ENCODE data around the gene AK8.

Gene AK8

DNA sequence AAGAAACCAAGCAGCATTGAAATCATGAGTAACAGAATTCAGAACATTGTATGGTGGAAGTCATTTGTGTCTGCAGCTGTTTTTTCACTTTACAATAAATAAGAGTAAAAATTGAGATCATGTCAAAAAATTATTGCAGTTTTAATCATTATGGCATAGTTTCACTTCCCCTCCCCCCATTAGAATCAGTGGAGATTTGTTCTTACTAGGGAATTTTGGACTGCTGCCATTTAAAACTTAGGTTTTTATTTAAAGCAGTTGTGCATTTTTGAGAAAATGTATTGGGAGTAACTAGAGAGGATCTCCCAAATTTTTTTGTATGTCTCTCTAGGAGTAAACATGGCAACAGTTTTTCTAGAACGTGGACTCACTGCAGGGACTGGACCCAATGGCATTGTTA, 187.4 kb downstream of the AK8 start:
- no peak for DNase-seq
- H4K91ac ChIP-seq (ENCODE audit: low read length): no peak overlapping the region
- H2BK15ac ChIP-seq (ENCODE audit: low read depth, poor library complexity, severe bottlenecking): no peak overlapping the region
- H3K9me3 ChIP-seq (ENCODE audit: control insufficient read depth, low read length): peaks cover under 1% of the 10 kb centered on the region
- H3K14ac ChIP-seq (ENCODE audit: low read length in 2 of 2): no peak overlapping the region
- no peak overlapping the region for H3K4me2 ChIP-seq (ENCODE audit: low read length, poor library complexity, severe bottlenecking)
- H3K9ac ChIP-seq (ENCODE audit: low read length): no peak overlapping the region
- H2AK5ac ChIP-seq (ENCODE audit: low read length, severe bottlenecking): no peak overlapping the region
- 91% methylated on average over 1 of the region's 1 CpG for WGBS
- H3K79me1 ChIP-seq (replicated peaks; ENCODE audit: low read length, poor library complexity, severe bottlenecking): peaks cover 29% of the 10 kb centered on the region
- H4K8ac ChIP-seq (ENCODE audit: low read length): no peak overlapping the region
- no peak overlapping the region for H2BK12ac ChIP-seq (ENCODE audit: low read length in 2 of 2)
- no peak overlapping the region for H3K27ac ChIP-seq (ENCODE audit: low read length, poor library complexity, severe bottlenecking)
- no peak overlapping the region for H2BK5ac ChIP-seq (ENCODE audit: low read depth, low read length, poor library complexity, severe bottlenecking)
- no peaks in the 10 kb centered on the region for H3K27me3 ChIP-seq (ENCODE audit: control insufficient read depth in 1 of 2, insufficient read depth in 1 of 2, low read length in 2 of 2)
- no peak overlapping the region for H3K4me3 ChIP-seq (ENCODE audit: insufficient read depth in 1 of 2, low read depth in 1 of 2, low read length in 2 of 2)
- no peak overlapping the region for H3K18ac ChIP-seq (ENCODE audit: low read depth in 1 of 2, low read length in 2 of 2)
- H3K23ac ChIP-seq (ENCODE audit: low read length in 2 of 2): no peak overlapping the region
- H3K4me1 ChIP-seq (ENCODE audit: control insufficient read depth, insufficient read depth, low read depth, low read length): no peaks in the 10 kb centered on the region
- H2BK120ac ChIP-seq (ENCODE audit: low read depth, low read length): no peak overlapping the region
- peaks cover 25 to 78% of the 10 kb centered on the region in 2 experiments for H3K36me3 ChIP-seq (ENCODE audit: control insufficient read depth in 1 of 2, insufficient read depth in 2 of 2, low read depth in 1 of 2, low read length in 2 of 2)
- no peak overlapping the region for H3K4ac ChIP-seq (ENCODE audit: low read depth in 1 of 2, low read length in 2 of 2)
- no peak overlapping the region for H2AFZ ChIP-seq (ENCODE audit: low read depth, low read length)

DNA sequence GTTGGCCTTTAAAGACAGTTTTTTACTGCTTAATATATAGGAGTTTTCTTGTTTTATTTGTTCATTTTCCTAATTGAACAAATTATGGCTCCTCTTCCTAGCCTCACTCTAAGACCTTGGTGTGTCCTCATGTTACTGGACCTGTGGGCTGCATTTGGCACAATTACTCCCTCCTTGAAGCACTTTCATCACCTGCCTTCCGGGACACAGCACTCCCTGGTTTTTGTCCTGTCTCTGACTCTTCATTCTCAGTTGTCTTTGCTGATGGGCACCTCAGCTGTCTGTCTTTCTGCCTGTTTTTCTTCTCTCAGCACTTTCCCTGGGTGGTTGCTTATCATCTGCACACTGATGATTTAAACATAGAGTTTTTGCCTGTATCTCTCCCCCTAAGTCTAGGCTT, 194.2 kb downstream of the AK8 start:
- Histone ChIP-seq H3K4me2 (ENCODE audit: low read length, poor library complexity, severe bottlenecking) (no peak overlapping the region), H2AFZ (ENCODE audit: low read depth, low read length) (no peak overlapping the region), H2AK5ac (ENCODE audit: low read length, severe bottlenecking) (no peak overlapping the region), H3K36me3 (ENCODE audit: control insufficient read depth in 1 of 2, insufficient read depth in 2 of 2, low read depth in 1 of 2, low read length in 2 of 2) (peaks cover 32 to 84% of the 10 kb centered on the region in 2 experiments), H3K27ac (ENCODE audit: low read length, poor library complexity, severe bottlenecking) (no peak overlapping the region), H2BK120ac (ENCODE audit: low read depth, low read length) (no peak overlapping the region), H3K4me3 (ENCODE audit: insufficient read depth in 1 of 2, low read depth in 1 of 2, low read length in 2 of 2) (no peak overlapping the region), H3K9me3 (ENCODE audit: control insufficient read depth, low read length) (no peaks in the 10 kb centered on the region), H4K8ac (ENCODE audit: low read length) (no peak overlapping the region), H3K4ac (ENCODE audit: low read depth in 1 of 2, low read length in 2 of 2) (no peak overlapping the region), H3K4me1 (ENCODE audit: control insufficient read depth, insufficient read depth, low read depth, low read length) (peaks cover 2% of the 10 kb centered on the region), H2BK5ac (ENCODE audit: low read depth, low read length, poor library complexity, severe bottlenecking) (no peak overlapping the region), H3K18ac (ENCODE audit: low read depth in 1 of 2, low read length in 2 of 2) (no peak overlapping the region), H2BK15ac (ENCODE audit: low read depth, poor library complexity, severe bottlenecking) (no peak overlapping the region), H4K91ac (ENCODE audit: low read length) (no peak overlapping the region), H3K27me3 (ENCODE audit: control insufficient read depth in 1 of 2, insufficient read depth in 1 of 2, low read length in 2 of 2) (no peaks in the 10 kb centered on the region), H2BK12ac (ENCODE audit: low read length in 2 of 2) (no peak overlapping the region), H3K9ac (ENCODE audit: low read length) (no peak overlapping the region), H3K14ac (ENCODE audit: low read length in 2 of 2) (no peak overlapping the region), H3K79me1 (replicated peaks; ENCODE audit: low read length, poor library complexity, severe bottlenecking) (peaks cover 33% of the 10 kb centered on the region), H3K23ac (ENCODE audit: low read length in 2 of 2) (no peak overlapping the region)
- 100% methylated on average over 1 of the region's 1 CpG for WGBS
- DNase-seq: no peak

DNA sequence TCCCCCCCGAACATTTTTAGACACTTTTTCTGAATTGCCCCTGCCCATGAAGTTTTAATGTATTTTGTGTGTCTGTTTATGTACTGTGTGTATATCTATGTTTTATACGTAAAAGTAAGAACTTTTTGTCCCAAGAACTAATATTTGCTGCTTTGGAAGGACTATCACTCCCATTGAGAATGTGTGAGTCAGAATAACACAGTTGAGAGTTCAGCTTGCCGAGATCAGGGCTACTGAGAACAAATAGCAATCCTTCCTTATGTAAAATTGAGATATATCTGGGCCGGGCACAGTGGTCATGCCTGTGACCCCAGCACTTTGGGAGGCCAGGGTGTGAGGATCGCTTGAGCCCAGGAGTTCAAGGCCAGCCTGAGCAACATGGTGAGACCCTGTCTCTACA, 196.5 kb downstream of the AK8 start:
- Histone ChIP-seq H3K18ac (ENCODE audit: low read depth in 1 of 2, low read length in 2 of 2) (no peak overlapping the region), H3K27me3 (ENCODE audit: control insufficient read depth in 1 of 2, insufficient read depth in 1 of 2, low read length in 2 of 2) (no peaks in the 10 kb centered on the region), H3K14ac (ENCODE audit: low read length in 2 of 2) (no peak overlapping the region), H2AK5ac (ENCODE audit: low read length, severe bottlenecking) (no peak overlapping the region), H2BK5ac (ENCODE audit: low read depth, low read length, poor library complexity, severe bottlenecking) (no peak overlapping the region), H2AFZ (ENCODE audit: low read depth, low read length) (no peak overlapping the region), H3K23ac (ENCODE audit: low read length in 2 of 2) (no peak overlapping the region), H4K91ac (ENCODE audit: low read length) (no peak overlapping the region), H3K4me1 (ENCODE audit: control insufficient read depth, insufficient read depth, low read depth, low read length) (peaks cover 2% of the 10 kb centered on the region), H2BK15ac (ENCODE audit: low read depth, poor library complexity, severe bottlenecking) (no peak overlapping the region), H3K79me1 (replicated peaks; ENCODE audit: low read length, poor library complexity, severe bottlenecking) (peaks cover 41% of the 10 kb centered on the region), H3K4ac (ENCODE audit: low read depth in 1 of 2, low read length in 2 of 2) (no peak overlapping the region), H3K4me3 (ENCODE audit: insufficient read depth in 1 of 2, low read depth in 1 of 2, low read length in 2 of 2) (no peak overlapping the region), H3K36me3 (ENCODE audit: control insufficient read depth in 1 of 2, insufficient read depth in 2 of 2, low read depth in 1 of 2, low read length in 2 of 2) (peaks cover 29 to 73% of the 10 kb centered on the region in 2 experiments), H2BK120ac (ENCODE audit: low read depth, low read length) (no peak overlapping the region), H3K27ac (ENCODE audit: low read length, poor library complexity, severe bottlenecking) (no peak overlapping the region), H2BK12ac (ENCODE audit: low read length in 2 of 2) (no peak overlapping the region), H3K9me3 (ENCODE audit: control insufficient read depth, low read length) (no peaks in the 10 kb centered on the region), H3K9ac (ENCODE audit: low read length) (no peak overlapping the region), H3K4me2 (ENCODE audit: low read length, poor library complexity, severe bottlenecking) (no peak overlapping the region), H4K8ac (ENCODE audit: low read length) (no peak overlapping the region)
- WGBS: 97% methylated on average over 3 of the region's 5 CpGs
- DNase-seq: no peak

DNA sequence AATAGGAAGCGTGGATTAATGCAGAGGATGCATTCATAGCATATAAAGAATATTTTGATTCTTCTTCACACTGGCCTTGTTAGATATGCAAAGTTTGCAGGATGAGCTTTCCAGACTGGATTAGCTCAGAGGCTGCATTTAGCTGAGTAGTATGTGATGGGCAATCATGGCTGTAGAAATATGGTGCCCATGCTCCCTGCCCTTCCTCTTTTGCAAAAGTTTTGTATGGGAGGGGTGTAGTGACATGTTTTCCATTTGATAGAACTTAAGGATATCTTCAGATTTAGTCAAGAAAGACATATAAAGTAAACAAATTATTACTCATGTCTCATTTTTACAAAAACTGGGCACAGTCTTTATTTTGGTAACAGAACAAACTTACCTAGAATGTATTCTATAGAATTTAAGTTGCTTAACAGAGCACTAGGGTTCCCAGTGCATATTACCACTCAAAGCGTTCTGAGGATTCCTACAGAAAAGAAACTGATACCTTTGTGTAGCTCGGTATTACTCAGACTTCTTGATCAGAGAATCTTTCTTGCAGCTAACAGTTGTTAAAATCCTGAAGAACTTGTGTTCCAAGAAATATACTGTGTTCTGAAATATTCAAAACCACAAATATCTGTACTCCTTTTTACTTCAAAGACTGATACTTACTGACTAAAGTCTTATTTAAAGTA, 198.0 kb downstream of the AK8 start:
- Histone ChIP-seq H2BK5ac (ENCODE audit: low read depth, low read length, poor library complexity, severe bottlenecking) (no peak overlapping the region), H2BK120ac (ENCODE audit: low read depth, low read length) (no peak overlapping the region), H2BK15ac (ENCODE audit: low read depth, poor library complexity, severe bottlenecking) (no peak overlapping the region), H4K91ac (ENCODE audit: low read length) (no peak overlapping the region), H3K9ac (ENCODE audit: low read length) (no peak overlapping the region), H3K4me3 (ENCODE audit: insufficient read depth in 1 of 2, low read depth in 1 of 2, low read length in 2 of 2) (no peak overlapping the region), H3K14ac (ENCODE audit: low read length in 2 of 2) (no peak overlapping the region), H3K27me3 (ENCODE audit: control insufficient read depth in 1 of 2, insufficient read depth in 1 of 2, low read length in 2 of 2) (no peaks in the 10 kb centered on the region), H3K79me1 (replicated peaks; ENCODE audit: low read length, poor library complexity, severe bottlenecking) (peaks cover 33% of the 10 kb centered on the region), H3K9me3 (ENCODE audit: control insufficient read depth, low read length) (no peaks in the 10 kb centered on the region), H3K18ac (ENCODE audit: low read depth in 1 of 2, low read length in 2 of 2) (no peak overlapping the region), H3K36me3 (ENCODE audit: control insufficient read depth in 1 of 2, insufficient read depth in 2 of 2, low read depth in 1 of 2, low read length in 2 of 2) (peaks cover 28 to 58% of the 10 kb centered on the region in 2 experiments), H3K4ac (ENCODE audit: low read depth in 1 of 2, low read length in 2 of 2) (no peak overlapping the region), H2AFZ (ENCODE audit: low read depth, low read length) (no peak overlapping the region), H2AK5ac (ENCODE audit: low read length, severe bottlenecking) (no peak overlapping the region), H4K8ac (ENCODE audit: low read length) (no peak overlapping the region), H3K4me2 (ENCODE audit: low read length, poor library complexity, severe bottlenecking) (no peak overlapping the region), H3K27ac (ENCODE audit: low read length, poor library complexity, severe bottlenecking) (no peak overlapping the region), H2BK12ac (ENCODE audit: low read length in 2 of 2) (no peak overlapping the region), H3K23ac (ENCODE audit: low read length in 2 of 2) (no peak overlapping the region), H3K4me1 (ENCODE audit: control insufficient read depth, insufficient read depth, low read depth, low read length) (peaks cover 2% of the 10 kb centered on the region)
- DNase-seq: no peak
- WGBS: 100% methylated on average over 3 of the region's 3 CpGs
